CD4-positive, alpha-beta memory T cell (primary cell): ENCODE results near the gene DNAJC30. TPM values are rescaled to one million over a fixed set of nuclear protein-coding genes. Genes with fewer than 3 reads are reported as not detected.
A peak's percentile ranks its signal among the peaks of the same experiment; 100 is the strongest.

Source experiments
- CTCF ChIA-PET: fragments of 350-600 bp; sonication (Branson Sonifier 250); formaldehyde crosslinking; loops from one replicate; lab custom pipeline; 2021; ENCODE audit warnings: inconsistent platforms; ENCODE audit not compliant: partially characterized antibody; lab: Charles Lee
- POLR2A ChIA-PET: fragments of 350-600 bp; sonication (Branson Sonifier 250); formaldehyde crosslinking; loops from one replicate; lab custom pipeline; 2021; ENCODE audit not compliant: partially characterized antibody; lab: Charles Lee
- DNase-seq, 5 donors: peaks; one replicate each; pipeline versions ENCODE4 v3.0.0 to v3.0.0-alpha.2; 2020 to 2022; ENCODE audit warnings: mixed read lengths in 1 of 5
- H3K27ac ChIP-seq: one replicate; pipeline ENCODE4 v1.7.0; 2013; ENCODE audit warnings: low read depth, low read length
- H3K27me3 ChIP-seq: 2 replicates; pipeline ENCODE4 v1.7.0; 2013; ENCODE audit warnings: mild to moderate bottlenecking, low read length, moderate library complexity; ENCODE audit not compliant: insufficient read depth
- H3K36me3 ChIP-seq: 2 replicates; pipeline ENCODE4 v1.7.0; 2013; ENCODE audit warnings: mild to moderate bottlenecking, low read length, moderate library complexity; ENCODE audit not compliant: insufficient read depth
- H3K4me1 ChIP-seq: 2 replicates; pipeline ENCODE4 v1.7.0; 2013; ENCODE audit warnings: mild to moderate bottlenecking, low read length, moderate library complexity; ENCODE audit not compliant: insufficient read depth
- H3K4me3 ChIP-seq, 2 donors: one replicate each; pipeline ENCODE4 v1.7.0; 2013; ENCODE audit warnings: low read length in 2 of 2, mild to moderate bottlenecking in 1 of 2
- H3K9me3 ChIP-seq, 2 donors: one replicate each; pipeline ENCODE4 v1.7.0; 2013; ENCODE audit warnings: low read length in 2 of 2, control low read depth in 1 of 2; ENCODE audit not compliant: control insufficient read depth in 1 of 2
- H3K27ac Mint-ChIP-seq, 7 donors: one replicate each; pipeline ENCODE4 v1.8.0; 2020 to 2021; ENCODE audit warnings: mixed read lengths in 7 of 7, mild to moderate bottlenecking in 6 of 7, inconsistent platforms in 3 of 7, moderate library complexity in 3 of 7
- H3K27me3 Mint-ChIP-seq, 2 donors: one replicate each; pipeline ENCODE4 v1.8.0; 2020 to 2021; ENCODE audit warnings: mixed read lengths in 2 of 2
- H3K36me3 Mint-ChIP-seq, 2 donors: one replicate each; pipeline ENCODE4 v1.8.0; 2020 to 2021; ENCODE audit warnings: mixed read lengths in 2 of 2, inconsistent platforms in 1 of 2, mild to moderate bottlenecking in 1 of 2
- H3K4me1 Mint-ChIP-seq, 4 donors: one replicate each; pipeline ENCODE4 v1.8.0; 2020 to 2021; ENCODE audit warnings: mixed read lengths in 4 of 4, mild to moderate bottlenecking in 1 of 4
- H3K4me3 Mint-ChIP-seq, 8 donors: one replicate each; pipeline ENCODE4 v1.8.0; 2020 to 2021; ENCODE audit warnings: mixed read lengths in 8 of 8, mild to moderate bottlenecking in 7 of 8, moderate library complexity in 6 of 8, inconsistent platforms in 3 of 8
- H3K9me3 Mint-ChIP-seq, 8 donors: one replicate each; pipeline ENCODE4 v1.8.0; 2020 to 2021; ENCODE audit warnings: mixed read lengths in 8 of 8, mild to moderate bottlenecking in 5 of 8, inconsistent platforms in 3 of 8, moderate library complexity in 1 of 8
- intact Hi-C: fragments of 100-400 bp; cut with micrococcal nuclease; formaldehyde crosslinking; loops from one replicate; pipeline ENCODE4 v1.15.1; 2023
- polyA plus RNA-seq, 2 donors: library from polyadenylated mRNA; unstranded; fragments of 300-500 nt; fragmentation: Illumina TruSeq; gene quantifications; one replicate each; pipeline ENCODE4 v1.2.3, GENCODE V29; 2021
- total RNA-seq, 2 experiments: library from RNA; stranded (reverse); gene quantifications; one replicate each; pipeline ENCODE4 v1.2.3, GENCODE V29; 2021

The DNAJC30 gene
- total and polyA plus RNA-seq, 4 experiments from 2014 or later, result 8.3 to 16.5 (median 12.8) TPM

GRCh38 chr7:73712773-73713172 is 29.5 kb upstream of the DNAJC30 start:
- H3K36me3 Mint-ChIP-seq, result peaks cover 0 to 1% of the 10 kb centered on the region in 2 donors
- POLR2A ChIA-PET, result no interaction called here
- no peak overlapping the region for H3K4me3 Mint-ChIP-seq
- intact Hi-C loops, result no loop called here
- H3K4me1 Mint-ChIP-seq, result peaks cover 7 to 27% (median 10%) of the 10 kb centered on the region in 4 donors
- peaks cover 19% of the 10 kb centered on the region for H3K4me1 ChIP-seq
- H3K27ac ChIP-seq, result no peak overlapping the region
- no peaks in the 10 kb centered on the region for H3K36me3 ChIP-seq
- DNase-seq, result no peak
- no peaks in the 10 kb centered on the region for H3K27me3 Mint-ChIP-seq
- no peaks in the 10 kb centered on the region for H3K9me3 Mint-ChIP-seq
- H3K27ac Mint-ChIP-seq, result peak overlapping the region in 1 of 7 donors; percentile 45
- H3K27me3 ChIP-seq, result no peaks in the 10 kb centered on the region
- CTCF ChIA-PET, result interaction anchor here (1.1 to 3.2 kb wide), 3 partner anchors 11 to 106 kb away, joined by 3 to 14 read pairs (median 4); no protein-coding TSS in a partner anchor
- no peaks in the 10 kb centered on the region for H3K9me3 ChIP-seq
- no peak overlapping the region for H3K4me3 ChIP-seq

- ChIA-PET POLR2A (no interaction called here), CTCF (no interaction called here)
- peaks cover 0 to 17% (median 5%) of the 10 kb centered on the region in 4 donors for H3K4me1 Mint-ChIP-seq
- no peak overlapping the region for H3K27ac Mint-ChIP-seq
- H3K27me3 Mint-ChIP-seq, result no peaks in the 10 kb centered on the region
- peaks cover 0 to 1% of the 10 kb centered on the region in 2 donors for H3K36me3 Mint-ChIP-seq
- H3K27me3 ChIP-seq, result no peaks in the 10 kb centered on the region
- intact Hi-C loops, result no loop called here
- H3K4me3 ChIP-seq, result no peak overlapping the region
- H3K36me3 ChIP-seq, result no peaks in the 10 kb centered on the region
- H3K9me3 Mint-ChIP-seq, result no peaks in the 10 kb centered on the region
- peaks cover 12% of the 10 kb centered on the region for H3K4me1 ChIP-seq
- DNase-seq, result no peak
- H3K27ac ChIP-seq, result no peak overlapping the region
- no peak overlapping the region for H3K4me3 Mint-ChIP-seq
- H3K9me3 ChIP-seq, result no peaks in the 10 kb centered on the region
Measured at GRCh38 chr7:73708961-73709549, 25.8 kb upstream of the DNAJC30 start.

GRCh38 chr7:73707045-73707631 is 23.9 kb upstream of the DNAJC30 start:
- H3K27ac Mint-ChIP-seq, result peak overlapping the region in 2 of 7 donors; percentile 31 to 42
- peaks cover 0 to 8% (median 4%) of the 10 kb centered on the region in 4 donors for H3K4me1 Mint-ChIP-seq
- H3K9me3 ChIP-seq, result no peaks in the 10 kb centered on the region
- no peaks in the 10 kb centered on the region for H3K36me3 ChIP-seq
- H3K4me3 ChIP-seq, result no peak overlapping the region
- DNase-seq, result no peak
- POLR2A ChIA-PET, result no interaction called here
- H3K27me3 ChIP-seq, result no peaks in the 10 kb centered on the region
- no peaks in the 10 kb centered on the region for H3K27me3 Mint-ChIP-seq
- peaks cover 13% of the 10 kb centered on the region for H3K4me1 ChIP-seq
- no peaks in the 10 kb centered on the region for H3K9me3 Mint-ChIP-seq
- H3K36me3 Mint-ChIP-seq, result peaks cover 0 to 5% of the 10 kb centered on the region in 2 donors
- H3K27ac ChIP-seq, result no peak overlapping the region
- intact Hi-C loops, result no loop called here
- H3K4me3 Mint-ChIP-seq, result no peak overlapping the region
- CTCF ChIA-PET, result interaction anchor here (1.1 to 1.3 kb wide), 3 partner anchors 11 to 101 kb away, joined by 3 to 7 read pairs (median 4); no protein-coding TSS in a partner anchor

- POLR2A ChIA-PET, result interaction anchor here (0.6 to 1.5 kb wide), 2 partner anchors 11 to 13 kb away, joined by 3 to 4 read pairs; partner anchors contain the start of gene STX1A
- Mint-ChIP-seq H3K36me3 (peaks cover 0 to 12% of the 10 kb centered on the region in 2 donors), H3K4me3 (no peak overlapping the region), H3K9me3 (no peaks in the 10 kb centered on the region), H3K27me3 (no peaks in the 10 kb centered on the region), H3K4me1 (peaks cover 4 to 8% (median 4%) of the 10 kb centered on the region in 4 donors), H3K27ac (peak overlapping the region in 1 of 7 donors; percentile 42)
- H3K4me3 ChIP-seq, result no peak overlapping the region
- no peaks in the 10 kb centered on the region for H3K9me3 ChIP-seq
- no peaks in the 10 kb centered on the region for H3K27me3 ChIP-seq
- peaks cover 13% of the 10 kb centered on the region for H3K4me1 ChIP-seq
- CTCF ChIA-PET, result interaction anchor here (1.1 to 1.3 kb wide), 3 partner anchors 10 to 100 kb away, joined by 3 to 7 read pairs (median 4); no protein-coding TSS in a partner anchor
- H3K36me3 ChIP-seq, result no peaks in the 10 kb centered on the region
- H3K27ac ChIP-seq, result no peak overlapping the region
- intact Hi-C loops, result no loop called here
- no peak for DNase-seq
Measured at GRCh38 chr7:73706126-73707044, 23.1 kb upstream of the DNAJC30 start.

GRCh38 chr7:73705551-73705920 is 22.3 kb upstream of the DNAJC30 start:
- no peak overlapping the region for H3K27ac Mint-ChIP-seq
- Histone ChIP-seq H3K9me3 (no peaks in the 10 kb centered on the region), H3K4me3 (no peak overlapping the region), H3K27me3 (no peaks in the 10 kb centered on the region), H3K4me1 (peaks cover 13% of the 10 kb centered on the region), H3K27ac (no peak overlapping the region), H3K36me3 (no peaks in the 10 kb centered on the region)
- ChIA-PET POLR2A (interaction anchor here (0.6 to 1.5 kb wide), 2 partner anchors 12 to 14 kb away, joined by 3 to 4 read pairs; partner anchors contain the start of gene STX1A), CTCF (interaction anchor here (1.3 kb wide), 1 partner anchor 29 kb away, joined by 4 read pairs; no protein-coding TSS in a partner anchor)
- peaks cover 4 to 8% (median 4%) of the 10 kb centered on the region in 4 donors for H3K4me1 Mint-ChIP-seq
- H3K27me3 Mint-ChIP-seq, result no peaks in the 10 kb centered on the region
- DNase-seq, result no peak
- H3K4me3 Mint-ChIP-seq, result no peak overlapping the region
- intact Hi-C loops, result no loop called here
- peaks cover 0 to 12% of the 10 kb centered on the region in 2 donors for H3K36me3 Mint-ChIP-seq
- no peaks in the 10 kb centered on the region for H3K9me3 Mint-ChIP-seq

- Mint-ChIP-seq H3K27me3 (no peaks in the 10 kb centered on the region), H3K4me1 (peaks cover 4 to 8% (median 4%) of the 10 kb centered on the region in 4 donors), H3K9me3 (no peaks in the 10 kb centered on the region), H3K4me3 (peak overlapping the region in 1 of 8 donors; percentile 39), H3K27ac (peak overlapping the region in 1 of 7 donors; percentile 12), H3K36me3 (peaks cover 0 to 12% of the 10 kb centered on the region in 2 donors)
- CTCF ChIA-PET, result interaction anchor here (1.3 kb wide), 1 partner anchor 29 kb away, joined by 4 read pairs; no protein-coding TSS in a partner anchor
- intact Hi-C loops, result no loop called here
- Histone ChIP-seq H3K27me3 (no peaks in the 10 kb centered on the region), H3K27ac (no peak overlapping the region), H3K36me3 (peaks cover under 1% of the 10 kb centered on the region), H3K4me3 (no peak overlapping the region), H3K4me1 (peaks cover 13% of the 10 kb centered on the region), H3K9me3 (no peaks in the 10 kb centered on the region)
- no peak for DNase-seq
- POLR2A ChIA-PET, result interaction anchor here (1.5 kb wide), 1 partner anchor 13 kb away, joined by 4 read pairs; no protein-coding TSS in a partner anchor
Measured at GRCh38 chr7:73704640-73705550, 21.6 kb upstream of the DNAJC30 start.
